GM18519 (cell line): ENCODE measurements around the gene WNK3.

Experiments
- ATAC-seq: cut with Tn5 transposase; IDR thresholded peaks from one replicate; pipeline ENCODE4 v1.9.1; 2021; ENCODE audit warnings: mild to moderate bottlenecking, moderate library complexity; ENCODE audit not compliant: unreplicated experiment, low FRiP score

WNK3 gene

DNA sequence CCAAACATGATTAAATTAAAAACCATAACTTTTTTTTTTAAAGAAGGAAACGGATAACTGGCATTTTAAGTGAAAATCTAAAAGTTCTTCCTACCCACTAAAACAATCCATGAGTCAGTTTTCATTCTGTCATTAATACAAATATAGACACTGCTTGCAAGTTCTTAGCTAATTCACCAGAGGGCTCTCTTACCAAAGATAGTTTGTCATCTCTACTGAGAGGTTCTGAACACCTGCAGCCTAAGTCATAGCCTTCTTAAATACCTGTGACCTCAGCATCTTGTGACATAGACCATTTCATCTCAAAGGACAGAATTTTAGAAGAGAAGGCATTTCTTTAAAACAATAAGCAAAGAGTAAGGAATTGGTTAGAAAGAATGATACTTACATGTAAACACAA lies 109.5 kb downstream of the WNK3 start:
- no peak for ATAC-seq

GRCh38 chrX:54246866-54247265 lies 111.0 kb downstream of the WNK3 start:
- ATAC-seq = no peak

GRCh38 chrX:54238588-54238987 lies 119.3 kb downstream of the WNK3 start:
- ATAC-seq = no peak

GRCh38 chrX:54237014-54237413 lies 120.8 kb downstream of the WNK3 start:
- ATAC-seq = no peak

DNA sequence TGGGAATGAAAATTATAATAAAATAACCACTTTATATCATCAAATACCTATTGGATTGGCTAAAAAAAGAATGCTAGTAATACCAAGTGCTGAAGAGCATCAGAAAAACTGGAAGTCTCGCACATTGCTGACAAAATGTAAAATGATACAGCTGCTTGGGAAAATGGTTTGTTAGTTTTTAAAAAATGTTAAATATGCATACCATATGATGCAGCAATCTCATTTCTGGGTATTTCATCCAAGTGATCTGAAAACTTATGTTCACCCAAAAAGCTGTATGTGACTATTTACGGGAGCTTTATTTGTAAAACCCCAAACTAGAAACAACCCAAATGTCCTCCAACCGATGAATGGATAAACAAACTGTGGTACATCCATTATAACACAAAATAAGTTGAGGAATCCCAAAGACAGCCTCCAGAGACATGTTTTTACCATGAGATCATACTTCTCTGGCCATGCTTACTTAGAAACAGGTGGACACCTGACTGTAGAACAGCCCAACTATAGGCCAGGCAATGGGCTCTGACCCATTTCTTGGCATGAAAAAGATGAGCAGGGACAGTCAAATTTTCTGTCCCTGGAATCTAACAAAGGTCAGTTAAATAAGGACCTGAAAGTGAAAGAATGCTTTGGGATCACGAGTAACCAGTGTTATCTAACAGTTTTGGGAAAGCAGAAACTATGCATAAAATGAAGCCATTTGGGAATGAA lies 127.3 kb downstream of the WNK3 start:
- no peak for ATAC-seq

GRCh38 chrX:54223581-54223980 lies 134.3 kb downstream of the WNK3 start:
- no peak for ATAC-seq

DNA sequence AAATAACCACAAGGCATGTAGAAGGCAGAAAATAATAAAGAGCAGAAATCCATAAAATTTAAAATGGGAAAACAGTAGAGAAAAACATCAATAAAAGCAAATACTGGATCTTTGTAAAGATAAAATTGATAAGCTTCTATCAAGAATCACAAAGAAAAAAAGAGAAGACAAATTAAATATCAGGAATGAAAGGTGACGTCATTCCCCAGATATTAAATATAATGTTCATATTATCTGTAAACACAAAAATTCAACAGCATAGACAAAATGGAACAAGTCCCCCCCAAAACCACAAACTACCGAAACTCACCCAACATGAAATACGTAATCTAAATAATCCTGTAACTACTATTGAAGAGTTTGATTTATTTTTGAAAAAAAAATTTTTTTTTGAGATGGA lies 144.2 kb downstream of the WNK3 start:
- no peak for ATAC-seq

DNA sequence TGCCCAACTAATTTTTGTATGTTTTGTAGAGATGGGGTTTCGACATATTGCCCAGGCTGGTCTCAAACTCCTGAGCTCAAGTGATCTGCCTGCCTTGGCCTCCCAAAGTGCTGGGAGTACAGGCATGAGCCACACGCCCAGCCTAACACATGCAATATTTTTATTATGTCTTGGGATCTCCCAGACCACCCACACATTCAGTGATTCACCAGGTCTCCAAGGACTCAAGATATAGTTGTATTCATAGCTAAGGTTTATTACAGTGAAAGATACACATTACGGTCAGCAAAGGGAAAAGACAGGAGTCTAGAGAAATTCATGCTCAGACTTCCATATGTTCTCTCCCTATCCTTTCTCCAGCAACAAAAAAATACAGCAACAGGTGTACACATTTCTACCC lies 149.3 kb downstream of the WNK3 start:
- no peak for ATAC-seq

DNA sequence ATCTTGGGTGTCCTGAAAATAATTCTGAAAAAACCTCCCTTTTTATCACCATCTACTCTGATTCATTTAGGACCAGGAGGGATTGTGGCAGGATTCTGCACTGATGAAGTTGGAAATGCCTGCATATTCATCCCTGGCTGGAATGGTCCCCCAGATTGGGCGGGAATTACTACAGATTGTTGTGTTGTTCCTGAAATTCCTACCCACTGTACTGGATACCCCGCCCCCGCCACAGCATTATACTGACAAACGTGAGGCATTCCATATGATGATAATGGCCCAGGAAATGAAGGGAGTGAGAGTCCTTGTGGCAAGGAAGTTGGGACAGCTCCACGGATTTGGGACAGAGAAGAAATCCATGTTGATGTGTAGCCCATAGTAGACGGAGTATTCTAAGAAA lies 159.6 kb downstream of the WNK3 start:
- ATAC-seq = no peak

DNA sequence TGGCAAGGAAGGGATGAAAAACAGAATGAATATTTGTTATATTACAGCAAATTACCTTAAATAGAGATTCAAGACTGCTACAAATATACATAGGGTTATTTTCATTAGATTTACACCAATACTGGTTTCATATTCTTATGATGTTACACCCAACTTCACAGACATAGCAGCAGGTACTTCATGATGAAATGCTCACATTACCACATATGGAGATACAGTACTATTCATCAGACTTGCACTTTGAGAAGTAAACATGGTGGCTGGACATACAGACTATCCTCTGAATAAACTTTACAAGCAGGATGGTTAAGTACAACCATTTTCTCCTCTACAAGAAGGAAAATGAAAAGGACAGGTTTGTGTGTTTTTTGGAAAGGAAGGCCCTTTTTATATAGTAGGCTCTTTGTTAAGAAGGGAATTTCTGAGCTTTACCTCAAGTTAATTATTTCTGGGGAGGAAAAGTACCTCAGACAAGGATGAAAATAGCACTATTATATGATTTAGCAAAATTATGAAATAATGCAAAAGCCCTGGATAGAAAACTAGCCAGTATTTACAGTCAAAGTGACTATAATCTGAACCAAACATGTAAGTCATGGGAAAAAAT lies 162.8 kb downstream of the WNK3 start:
- ATAC-seq = no peak

- ATAC-seq = no peak
Measured at GRCh38 chrX:54193085-54193821, 164.6 kb downstream of the WNK3 start.

GRCh38 chrX:54184474-54184873 lies 173.4 kb downstream of the WNK3 start:
- no peak for ATAC-seq

- ATAC-seq = no peak
Measured at GRCh38 chrX:54182864-54183613, 174.8 kb downstream of the WNK3 start, which contains the start of gene FAM120C. Gene FAM120C, minus strand, starts transcription at chrX:54183254. Its CDS starts 56 bp downstream, at chrX:54183198.

DNA sequence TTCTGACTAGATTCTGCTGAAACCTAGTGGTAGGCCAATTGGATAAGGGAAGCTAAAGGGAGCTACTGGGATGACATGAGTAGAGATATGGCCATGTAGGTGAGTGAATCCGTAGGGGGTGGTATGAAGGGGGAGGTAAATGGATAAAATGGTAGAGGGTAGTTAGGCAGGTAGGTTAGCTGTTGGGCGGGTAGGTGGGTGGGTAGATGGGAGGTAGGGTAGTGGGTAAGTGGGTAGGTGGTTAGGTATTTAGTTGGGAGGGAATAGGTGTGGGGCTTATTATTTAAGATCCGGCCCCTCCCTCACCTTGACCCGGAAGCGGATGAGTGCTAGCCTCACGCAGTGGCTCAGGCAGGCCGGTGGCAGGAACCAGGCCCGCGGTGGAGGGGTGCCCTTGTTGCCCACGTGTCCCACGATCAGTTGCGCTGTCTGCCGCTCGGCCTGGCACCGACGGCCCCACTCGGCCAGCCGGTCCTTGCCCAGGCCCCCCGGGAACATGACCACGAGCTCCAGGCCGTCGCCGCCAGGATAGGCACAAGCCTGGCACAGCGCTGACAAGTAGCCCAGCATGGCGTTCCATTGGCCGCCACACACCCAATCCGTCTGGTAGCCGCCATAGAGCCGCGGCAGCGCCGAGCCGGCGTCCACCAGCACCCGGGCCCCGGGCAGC lies 175.5 kb downstream of the WNK3 start:
- no peak for ATAC-seq

DNA sequence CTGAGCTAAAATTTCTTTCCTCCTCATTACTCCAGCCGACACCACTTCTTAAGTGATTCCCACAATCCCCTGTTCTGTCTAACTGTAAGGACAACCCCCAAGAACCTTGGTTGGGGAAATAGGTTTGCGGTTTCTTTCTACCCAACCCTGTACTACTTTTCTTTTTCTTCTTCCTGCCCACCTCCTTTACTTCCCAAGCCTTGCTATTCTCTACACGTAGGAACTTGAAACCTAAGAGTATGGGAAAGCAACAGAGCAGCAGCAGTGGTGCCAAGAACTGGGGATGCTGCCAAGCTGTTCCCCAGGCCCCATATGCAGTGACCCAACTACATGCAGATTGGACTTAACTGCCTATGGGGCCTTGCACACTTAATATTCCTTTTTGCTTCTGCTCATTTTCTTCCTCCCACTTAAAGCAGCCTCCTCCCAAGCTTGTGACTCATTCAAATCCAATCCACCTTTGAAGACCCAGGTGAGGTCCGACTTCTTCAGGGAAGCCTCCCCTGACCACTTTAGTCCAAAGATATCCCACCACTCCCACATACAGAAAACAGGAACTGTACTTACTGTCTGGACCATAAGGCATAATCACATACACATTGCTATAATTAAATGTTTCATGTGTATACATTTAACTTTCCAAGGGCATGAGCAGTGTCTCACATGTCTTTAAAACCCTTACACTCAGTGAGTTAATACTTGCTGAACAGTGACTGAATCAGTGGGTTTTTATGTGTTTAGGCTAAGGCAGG lies 176.5 kb downstream of the WNK3 start:
- ATAC-seq = no peak

DNA sequence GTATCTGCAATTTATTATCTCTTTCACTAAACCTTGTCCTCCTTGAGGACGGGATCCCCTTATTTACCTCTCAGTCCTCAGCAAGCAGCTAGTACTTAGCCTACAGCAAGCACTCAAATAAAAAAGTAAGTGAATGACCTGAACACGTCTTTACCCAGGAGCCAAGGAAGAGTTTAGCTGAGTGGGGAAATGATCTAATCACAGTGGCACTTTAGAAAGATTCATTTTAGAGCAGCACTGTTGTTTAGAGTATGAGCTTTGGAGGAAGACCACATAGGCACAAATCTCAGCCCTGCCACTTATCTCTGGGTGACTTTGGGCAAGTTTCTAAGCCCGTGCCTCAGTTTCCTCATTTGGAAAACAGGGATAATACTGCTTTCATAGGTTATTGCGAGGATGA lies 177.4 kb downstream of the WNK3 start:
- ATAC-seq = no peak

GRCh38 chrX:54178100-54178940 lies 179.5 kb downstream of the WNK3 start:
- no peak for ATAC-seq

DNA sequence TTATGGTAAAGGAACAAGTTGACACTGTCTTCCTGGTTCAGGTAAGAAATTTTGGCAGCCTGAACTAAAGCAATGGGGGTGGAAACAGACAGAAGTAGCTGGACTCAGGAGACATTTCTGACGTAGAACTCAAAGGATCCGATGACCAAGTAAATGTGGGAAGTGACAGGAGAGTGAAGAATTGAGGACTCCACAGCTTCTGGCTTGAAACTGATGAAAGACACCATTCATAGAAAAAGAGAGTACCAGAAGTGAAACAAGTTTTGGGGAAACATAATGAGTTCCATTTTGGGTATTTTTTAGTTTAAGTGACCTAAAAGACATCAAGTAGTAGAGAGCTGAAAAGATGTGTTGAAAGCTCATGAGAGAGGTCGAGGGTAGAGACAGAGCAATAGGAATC lies 180.5 kb downstream of the WNK3 start:
- no peak for ATAC-seq

GRCh38 chrX:54173791-54174190 lies 184.1 kb downstream of the WNK3 start:
- no peak for ATAC-seq
